Gastroesophageal sphincter (tissue), 4 donors: ENCODE measurements around the gene ARHGEF19. TPM values are rescaled to one million over a fixed set of nuclear protein-coding genes. Genes with fewer than 3 reads are reported as not detected.

Experiments used
- ATAC-seq: fragments of 150-250 bp; one replicate; pipeline ENCODE4 v1.9.1; 2016; ENCODE audit warnings: mild to moderate bottlenecking, moderate library complexity
- H3K27ac ChIP-seq, 4 donors: fragments of 200-600 bp; sonication (generic) in 3 of 4; 1 replicate in 3 of 4; 2 replicates in 1 of 4; pipeline ENCODE4 v1.5.1; 2016 to 2019
- H3K27me3 ChIP-seq: fragments of 200-600 bp; sonication (generic); one replicate; pipeline ENCODE4 v1.5.1; 2019
- H3K36me3 ChIP-seq, 2 donors: fragments of 200-600 bp; sonication (generic); one replicate each; pipeline ENCODE4 v1.5.1; 2019; ENCODE audit warnings: control low read depth in 1 of 2
- H3K4me1 ChIP-seq, 3 donors: fragments of 200-600 bp; sonication (generic); 1 replicate in 2 of 3; 2 replicates in 1 of 3; pipeline ENCODE4 v1.5.1; 2016 to 2019; ENCODE audit warnings: control low read depth in 2 of 3
- H3K4me3 ChIP-seq, 2 donors: fragments of 200-600 bp; sonication (generic); one replicate each; pipeline ENCODE4 v1.5.1; 2019; ENCODE audit warnings: mild to moderate bottlenecking in 1 of 2, moderate library complexity in 1 of 2
- H3K9me3 ChIP-seq, 3 donors: fragments of 200-600 bp; sonication (generic); one replicate each; pipeline ENCODE4 v1.5.1; 2017 to 2019; ENCODE audit warnings: control low read depth in 2 of 3
- EP300 ChIP-seq: sonication (generic); formaldehyde crosslinking; IDR thresholded peaks from one replicate; pipeline ENCODE4 v1.6.1; 2017; ENCODE audit warnings: antibody characterized with exemption, mild to moderate bottlenecking
- POLR2A ChIP-seq, 2 donors: fragments of 450-650 bp; IDR thresholded peaks; one replicate each; pipeline ENCODE4 v1.6.1; 2017; ENCODE audit warnings: antibody characterized with exemption in 2 of 2, mild to moderate bottlenecking in 2 of 2, moderate library complexity in 1 of 2
- POLR2AphosphoS5 ChIP-seq: sonication (generic); formaldehyde crosslinking; IDR thresholded peaks from one replicate; pipeline ENCODE4 v1.6.1; 2017; ENCODE audit warnings: antibody characterized with exemption
- WGBS, 2 donors: methylation state at CpG; one replicate each; pipeline ENCODE4 v1.1.5; 2018; ENCODE audit warnings: low coverage in 1 of 2; 5-methylcytosine and 5-hydroxymethylcytosine counted together
- total RNA-seq, 4 donors: library from RNA; depleted of rRNA; stranded (reverse); fragments of >200 nt; gene quantifications; one replicate each; pipeline ENCODE4 v1.1.0, GENCODE V29; 2016
- TF ChIP-seq, protein P1 (sequence below), 4 experiments: fragments of 200-600 bp in 2 of 4; fragments of 450-650 bp in 2 of 4; sonication (generic) in 1 of 4; IDR thresholded peaks; one replicate each; pipeline ENCODE4 v1.5.1; 2017 to 2019; ENCODE audit warnings: antibody characterized with exemption in 4 of 4, mild to moderate bottlenecking in 2 of 4, moderate library complexity in 2 of 4

The ARHGEF19 gene
- total RNA-seq, 4 donors from 2014 or later = 2.8 to 3.6 (median 3.4) TPM

DNA sequence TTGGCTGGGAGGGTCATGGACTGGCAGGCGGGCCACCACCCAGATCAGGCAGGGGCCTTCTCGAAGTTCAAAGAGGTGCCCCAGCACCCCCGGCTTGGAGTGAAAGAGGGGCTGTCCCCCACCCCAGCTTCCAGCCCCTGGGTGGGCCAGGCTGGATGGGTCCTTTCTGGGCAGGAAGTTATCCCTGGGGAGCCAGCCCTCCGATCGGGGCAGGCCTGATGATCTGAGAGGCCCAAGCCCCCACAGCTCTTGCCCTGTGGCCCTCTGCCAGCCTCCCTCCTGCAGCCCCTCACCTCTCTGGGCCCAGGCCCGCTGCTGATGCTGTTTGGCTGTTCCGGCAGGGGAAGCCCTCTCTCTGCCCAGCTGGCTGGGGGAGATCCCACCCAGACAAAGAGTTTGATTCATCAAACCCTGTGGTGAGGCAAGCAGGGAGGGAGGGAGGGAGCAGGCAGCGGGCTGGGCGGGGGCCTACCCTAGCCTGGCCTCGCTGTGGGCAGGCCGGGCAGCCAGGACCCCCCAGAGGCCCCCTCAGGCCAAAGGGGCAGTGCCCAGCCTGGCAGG is 2.5 kb downstream of the ARHGEF19 start:
- Histone ChIP-seq H3K27me3 (no peaks in the 10 kb centered on the region), H3K27ac (peak overlapping the region in 2 of 4 donors; percentile 13 to 29), H3K36me3 (no peaks in the 10 kb centered on the region), H3K4me3 (no peak overlapping the region), H3K4me1 (peaks cover 0 to 32% (median 9%) of the 10 kb centered on the region in 3 donors), H3K9me3 (no peaks in the 10 kb centered on the region)
- WGBS, 2 donors = no CpG with 5 or more reads among the region's 11 CpGs
- no peak for ATAC-seq
- no peak for TF ChIP-seq POLR2A (IDR thresholded peaks at IDR 0.05)
- TF ChIP-seq, protein P1, sequence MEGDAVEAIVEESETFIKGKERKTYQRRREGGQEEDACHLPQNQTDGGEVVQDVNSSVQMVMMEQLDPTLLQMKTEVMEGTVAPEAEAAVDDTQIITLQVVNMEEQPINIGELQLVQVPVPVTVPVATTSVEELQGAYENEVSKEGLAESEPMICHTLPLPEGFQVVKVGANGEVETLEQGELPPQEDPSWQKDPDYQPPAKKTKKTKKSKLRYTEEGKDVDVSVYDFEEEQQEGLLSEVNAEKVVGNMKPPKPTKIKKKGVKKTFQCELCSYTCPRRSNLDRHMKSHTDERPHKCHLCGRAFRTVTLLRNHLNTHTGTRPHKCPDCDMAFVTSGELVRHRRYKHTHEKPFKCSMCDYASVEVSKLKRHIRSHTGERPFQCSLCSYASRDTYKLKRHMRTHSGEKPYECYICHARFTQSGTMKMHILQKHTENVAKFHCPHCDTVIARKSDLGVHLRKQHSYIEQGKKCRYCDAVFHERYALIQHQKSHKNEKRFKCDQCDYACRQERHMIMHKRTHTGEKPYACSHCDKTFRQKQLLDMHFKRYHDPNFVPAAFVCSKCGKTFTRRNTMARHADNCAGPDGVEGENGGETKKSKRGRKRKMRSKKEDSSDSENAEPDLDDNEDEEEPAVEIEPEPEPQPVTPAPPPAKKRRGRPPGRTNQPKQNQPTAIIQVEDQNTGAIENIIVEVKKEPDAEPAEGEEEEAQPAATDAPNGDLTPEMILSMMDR (IDR thresholded peaks at IDR 0.05) = no peak
- no peak for TF ChIP-seq EP300
- TF ChIP-seq POLR2AphosphoS5 = no peak

DNA sequence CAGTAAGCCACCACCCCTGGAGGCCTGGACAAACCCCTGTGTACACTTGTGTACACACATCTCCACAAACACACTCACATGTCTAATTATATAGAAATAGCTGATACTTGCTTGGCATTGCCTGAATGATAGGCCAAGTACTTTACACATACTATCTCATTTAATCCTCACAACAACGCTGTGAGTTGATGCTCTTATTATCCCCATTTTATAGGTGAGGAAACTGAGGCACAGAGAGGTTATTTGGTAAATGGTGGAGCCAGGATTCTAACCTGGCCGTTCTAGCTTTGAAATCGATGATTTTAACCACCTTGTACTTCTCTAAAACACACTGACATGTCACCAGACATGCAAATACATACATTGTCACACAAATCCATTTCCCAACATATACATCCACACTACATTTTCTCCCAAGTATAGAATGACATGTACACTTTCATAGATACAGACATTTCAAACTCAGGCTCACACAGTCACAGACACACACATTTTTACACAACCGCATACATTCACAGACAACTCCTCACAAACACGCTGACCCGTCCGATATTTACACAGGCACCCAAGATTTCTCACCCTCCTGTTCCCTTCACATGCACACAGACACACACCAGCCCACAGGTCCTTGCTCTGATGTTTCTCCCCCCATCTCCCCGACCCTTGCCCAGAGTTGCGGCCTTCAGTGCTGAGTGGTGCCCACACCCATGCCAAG is 3.2 kb downstream of the ARHGEF19 start:
- Histone ChIP-seq H3K27me3 (no peaks in the 10 kb centered on the region), H3K27ac (peak overlapping the region in 2 of 4 donors; percentile 13 to 29), H3K4me1 (peaks cover 0 to 32% (median 9%) of the 10 kb centered on the region in 3 donors), H3K4me3 (no peak overlapping the region), H3K36me3 (no peaks in the 10 kb centered on the region), H3K9me3 (no peaks in the 10 kb centered on the region)
- no peak for ATAC-seq
- TF ChIP-seq, protein P1 (IDR thresholded peaks at IDR 0.05) = no peak
- TF ChIP-seq POLR2A (IDR thresholded peaks at IDR 0.05) = no peak
- TF ChIP-seq EP300 = no peak
- WGBS, 2 donors = 81 to 87% methylated on average over 7 to 8 of the region's 9 CpGs

DNA sequence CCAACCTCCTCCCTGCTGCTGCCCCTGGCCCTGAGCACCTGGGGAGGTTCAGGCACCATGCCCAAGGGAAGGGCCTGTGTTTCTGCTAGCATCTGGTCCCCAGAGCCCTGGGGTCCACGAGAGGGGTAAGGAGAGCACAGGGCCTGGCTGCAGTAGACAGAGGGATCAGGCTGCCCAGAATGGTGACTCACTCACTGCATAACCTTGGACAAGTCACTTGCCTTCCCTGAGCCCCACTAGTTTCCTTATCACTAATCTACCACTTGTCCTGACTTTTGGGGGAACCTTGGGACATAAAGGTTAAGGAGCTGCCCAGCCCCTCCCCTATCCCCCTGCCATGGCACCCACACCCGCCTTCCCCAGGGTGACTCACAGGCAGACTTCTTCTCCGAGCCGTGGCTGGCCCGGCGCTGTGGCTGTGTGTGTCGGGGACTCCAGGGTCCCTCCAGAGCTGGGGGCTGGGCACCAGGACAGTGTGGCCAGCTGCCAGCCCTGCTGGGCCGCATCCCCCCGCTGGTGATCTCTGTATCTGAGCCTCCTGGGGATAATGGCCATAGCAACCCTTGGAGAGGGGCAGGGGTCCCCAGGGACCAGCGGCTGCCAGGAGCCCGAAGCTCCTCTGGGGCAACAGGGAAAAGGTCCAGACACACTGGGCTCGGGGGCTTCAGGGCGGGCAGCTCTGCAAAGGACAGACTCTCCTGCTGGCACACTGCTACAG is 4.0 kb downstream of the ARHGEF19 start:
- Histone ChIP-seq H3K27me3 (no peaks in the 10 kb centered on the region), H3K27ac (peak overlapping the region in 2 of 4 donors; percentile 2 to 91), H3K9me3 (no peaks in the 10 kb centered on the region), H3K36me3 (no peaks in the 10 kb centered on the region), H3K4me3 (no peak overlapping the region), H3K4me1 (peaks cover 0 to 32% (median 9%) of the 10 kb centered on the region in 3 donors)
- ATAC-seq = no peak
- TF ChIP-seq EP300 (no peak), POLR2AphosphoS5 (no peak), POLR2A (IDR thresholded peaks at IDR 0.05) (no peak)
- TF ChIP-seq, protein P1 (IDR thresholded peaks at IDR 0.05) = no peak
- WGBS, 2 donors = no CpG with 5 or more reads among the region's 13 CpGs

DNA sequence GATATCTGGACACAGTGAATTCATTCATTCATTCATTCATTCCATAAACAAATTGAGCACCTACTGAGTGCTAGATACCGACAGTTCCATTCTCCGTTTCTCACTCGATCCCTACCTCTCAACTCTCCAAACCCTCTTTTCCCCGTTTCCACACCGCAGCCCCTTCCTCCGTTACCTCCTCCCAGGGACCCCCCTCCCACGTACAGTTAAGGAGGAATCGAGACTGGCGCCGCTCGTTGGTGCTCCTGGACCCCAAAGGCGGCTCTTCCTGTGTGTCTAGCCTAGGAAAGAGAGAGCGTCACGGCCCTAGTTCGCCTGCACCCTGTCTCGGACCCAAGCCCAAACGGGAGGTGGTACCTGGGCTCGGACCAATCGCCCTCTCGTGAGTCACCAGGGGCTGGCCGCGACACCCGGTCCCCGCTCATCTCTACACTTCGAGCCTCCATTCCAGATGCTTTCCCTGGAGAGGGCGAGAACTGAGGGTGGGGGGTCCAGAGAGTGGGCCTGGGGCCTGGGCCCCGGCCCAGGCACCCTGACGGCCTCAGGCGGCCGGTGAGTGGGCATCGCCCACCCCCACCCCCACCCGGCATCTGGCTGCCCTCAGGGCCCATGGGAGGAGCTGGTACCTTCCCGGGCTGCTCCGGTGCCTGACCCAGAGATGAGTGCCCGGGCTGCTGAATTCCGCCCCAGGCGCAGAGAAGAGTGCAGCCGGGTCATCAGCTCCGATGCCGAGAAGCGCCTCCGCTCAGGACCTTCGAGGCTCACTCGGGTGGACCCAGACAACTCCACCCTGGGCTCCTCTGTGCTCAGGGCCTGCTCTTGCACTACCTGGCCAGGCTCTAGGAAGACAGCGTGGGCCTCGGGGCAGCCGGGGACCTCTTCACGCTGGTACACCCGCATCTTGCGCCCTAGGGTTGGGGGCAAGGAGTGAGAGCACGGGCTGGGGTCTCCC is 4.9 kb downstream of the ARHGEF19 start:
- H3K27me3 ChIP-seq = no peaks in the 10 kb centered on the region
- peak overlapping the region; percentile 36 to 55 for H3K4me3 ChIP-seq
- no peaks in the 10 kb centered on the region for H3K36me3 ChIP-seq
- WGBS, 2 donors = 8 to 20% methylated on average over 4 to 10 of the region's 51 CpGs
- no peak for ATAC-seq
- peak overlapping the region; percentile 68 to 97 (median 90) for H3K27ac ChIP-seq
- H3K4me1 ChIP-seq = peaks cover 0 to 32% (median 9%) of the 10 kb centered on the region in 3 donors
- TF ChIP-seq POLR2AphosphoS5 (no peak), POLR2A (IDR thresholded peaks at IDR 0.05) (no peak), EP300 (no peak)
- TF ChIP-seq, protein P1 (IDR thresholded peaks at IDR 0.05) = no peak
- no peaks in the 10 kb centered on the region for H3K9me3 ChIP-seq
